Prostate gland (tissue), 2 donors: ENCODE results near the gene OBP2B.
"Not testable (repeated sequence)": the region's sequence is repeated elsewhere in the genome, so short reads cannot be mapped to it uniquely, and the experiment has no call there.

Experiments used
- CTCF ChIP-seq, 4 experiments: fragments of 200-600 bp in 2 of 4; fragments of 450-650 bp in 2 of 4; sonication (generic) in 2 of 4; IDR thresholded peaks; 1 replicate in 3 of 4; 2 replicates in 1 of 4; pipeline ENCODE4 v1.5.1; 2016 to 2019; ENCODE audit warnings: antibody characterized with exemption in 4 of 4, mild to moderate bottlenecking in 2 of 4, moderate library complexity in 2 of 4
- POLR2AphosphoS5 ChIP-seq: sonication (generic); formaldehyde crosslinking; IDR thresholded peaks from one replicate; pipeline ENCODE4 v1.6.1; 2017; ENCODE audit warnings: antibody characterized with exemption

GRCh38 chr9:133218049-133218975 is 9.3 kb upstream of the OBP2B start:
- not testable (repeated sequence) for TF ChIP-seq POLR2AphosphoS5; CTCF (IDR thresholded peaks at IDR 0.05)
